GM18505 (cell line): ENCODE results near the gene CSNK1D.

Experiments used
- ATAC-seq: cut with Tn5 transposase; IDR thresholded peaks from one replicate; pipeline ENCODE4 v1.9.1; 2021; ENCODE audit not compliant: unreplicated experiment
- POLR2A ChIP-seq: IDR thresholded peaks from 4 replicates; pipeline ENCODE4 v1.6.1; 2011; ENCODE audit warnings: borderline replicate concordance; ENCODE audit not compliant: insufficient read depth, insufficient read length; ENCODE audit errors: extremely low read depth

Gene CSNK1D

GRCh38 chr17:82281076-82281475 is 7.6 kb upstream of the CSNK1D start:
- no peak for ATAC-seq

GRCh38 chr17:82280537-82280936 is 7.0 kb upstream of the CSNK1D start:
- no peak for TF ChIP-seq POLR2A
- no peak for ATAC-seq

More at GRCh38 chr17:82281076-82281475, 7.6 kb upstream of the CSNK1D start:
- no peak for TF ChIP-seq POLR2A

DNA sequence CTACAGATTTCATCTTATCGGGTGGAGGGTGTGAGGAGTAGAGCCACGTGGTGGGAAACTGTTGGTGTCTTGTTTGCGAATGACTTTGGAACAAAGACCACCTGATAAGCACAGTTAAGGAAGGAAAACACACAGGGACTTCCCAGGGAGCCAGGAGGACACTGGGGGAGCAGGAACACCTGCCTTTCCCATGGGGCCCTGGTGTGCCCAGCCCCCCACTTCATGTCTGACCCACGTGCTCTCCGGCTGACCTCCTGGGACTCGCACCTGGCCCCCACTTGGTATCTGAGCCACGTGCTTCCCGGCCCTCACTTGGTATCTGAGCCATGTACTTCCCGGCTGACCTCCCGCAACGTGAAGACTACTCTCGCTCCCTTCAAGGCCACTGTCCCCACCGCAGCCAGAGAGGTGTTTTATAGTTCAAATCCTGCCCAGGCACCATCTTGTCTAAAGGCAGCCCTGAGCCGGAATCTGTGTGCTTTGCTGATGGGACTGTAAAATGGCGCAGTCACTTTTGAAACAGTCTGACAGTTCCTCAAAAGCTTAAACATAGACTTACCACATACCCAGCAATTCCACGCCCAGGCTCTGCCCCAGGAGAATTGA is 5.4 kb upstream of the CSNK1D start:
- no peak for TF ChIP-seq POLR2A
- no peak for ATAC-seq

GRCh38 chr17:82278308-82278707 is 4.8 kb upstream of the CSNK1D start:
- TF ChIP-seq POLR2A: no peak
- no peak for ATAC-seq

GRCh38 chr17:82277851-82278250 is 4.4 kb upstream of the CSNK1D start:
- TF ChIP-seq POLR2A: no peak
- ATAC-seq: no peak

GRCh38 chr17:82276938-82277337 is 3.4 kb upstream of the CSNK1D start:
- no peak for ATAC-seq
- TF ChIP-seq POLR2A: no peak

GRCh38 chr17:82275326-82275725 is 1.8 kb upstream of the CSNK1D start:
- no peak for TF ChIP-seq POLR2A
- no peak for ATAC-seq

DNA sequence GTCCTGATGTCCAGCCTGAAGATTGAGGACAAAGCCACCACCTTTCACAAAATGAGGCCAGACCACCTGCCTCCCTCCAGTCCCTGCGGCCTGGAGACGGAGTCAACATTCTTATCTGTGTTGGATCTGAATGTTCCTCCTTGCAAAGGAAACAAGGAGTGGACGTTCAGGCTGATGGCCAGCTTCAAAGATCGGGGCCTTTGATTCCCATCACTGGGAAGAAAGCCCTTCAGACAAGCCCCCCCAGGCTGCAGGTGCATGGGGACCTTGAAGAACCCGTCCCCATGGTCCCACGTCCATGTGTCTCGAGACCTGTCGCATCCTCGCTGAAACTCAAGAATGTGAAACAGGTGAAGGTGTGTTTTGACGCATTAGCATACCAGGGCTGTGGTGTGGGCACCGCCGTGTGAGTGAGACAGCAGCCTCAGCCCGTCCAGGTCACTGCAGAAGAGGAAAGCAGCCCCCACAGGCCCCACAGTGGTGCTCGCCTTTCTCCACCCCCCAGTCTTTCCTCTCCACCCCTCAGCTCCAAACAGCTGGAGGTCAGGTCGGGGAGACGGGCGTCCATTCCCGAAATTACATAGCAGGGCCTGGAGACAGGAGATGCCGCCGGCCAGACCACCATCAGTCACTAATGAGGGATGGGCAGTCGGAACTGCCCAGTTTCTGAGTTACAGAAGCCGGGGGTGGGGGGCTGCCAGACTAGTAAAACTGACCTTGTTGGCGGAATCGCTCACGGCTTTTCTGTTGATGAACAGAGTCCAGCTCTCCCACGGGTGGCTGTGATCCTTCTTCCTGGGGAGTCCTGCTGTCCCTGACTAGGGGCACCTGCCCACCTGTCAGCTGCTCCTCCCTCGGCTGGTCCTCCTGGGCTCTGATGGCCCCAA is 877 bp upstream of the CSNK1D start:
- no peak for TF ChIP-seq POLR2A
- ATAC-seq: no peak

DNA sequence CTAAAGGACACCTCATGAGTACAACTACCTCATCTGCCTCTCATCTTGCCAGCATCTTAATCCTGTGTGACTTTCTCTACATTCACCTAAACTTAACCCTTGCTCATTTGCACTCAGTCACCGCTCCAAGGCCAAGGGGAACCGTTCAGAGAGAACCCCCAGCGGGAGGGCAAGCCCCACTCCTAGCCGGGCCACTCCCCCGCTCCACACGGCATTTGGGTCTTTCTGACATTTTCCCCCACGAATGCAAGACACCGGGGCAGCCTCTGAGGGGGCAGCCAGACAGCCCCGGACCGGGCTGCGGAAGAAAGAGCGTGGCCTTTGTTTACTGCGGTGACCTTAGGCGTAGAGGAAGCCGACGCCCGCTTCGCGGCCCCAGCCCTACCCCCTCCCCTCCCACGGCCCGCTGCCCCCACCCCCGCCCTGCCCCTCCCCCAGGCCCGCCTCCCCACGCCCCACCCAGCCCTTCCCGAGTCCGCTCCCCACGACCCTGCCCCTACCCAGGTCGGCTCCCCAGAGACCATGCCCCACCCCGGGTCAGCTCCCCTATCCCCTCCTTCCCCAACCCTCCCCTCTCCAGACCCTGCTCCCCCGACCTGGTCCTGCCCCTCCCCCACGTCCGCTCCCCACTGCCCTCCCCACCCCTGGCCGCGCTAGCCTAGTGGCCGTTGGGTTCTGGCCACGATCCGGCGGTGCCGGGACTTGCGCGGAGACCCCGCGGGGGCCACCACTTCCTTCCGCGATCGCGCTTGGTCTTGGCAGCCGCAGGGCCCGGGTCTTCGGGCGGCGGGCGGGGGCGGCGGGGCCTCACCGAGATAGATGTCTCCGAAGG is 789 bp downstream of the CSNK1D start:
- ATAC-seq: no peak
- no peak for TF ChIP-seq POLR2A

GRCh38 chr17:82271401-82271800 is 2.1 kb downstream of the CSNK1D start:
- no peak for TF ChIP-seq POLR2A
- no peak for ATAC-seq

DNA sequence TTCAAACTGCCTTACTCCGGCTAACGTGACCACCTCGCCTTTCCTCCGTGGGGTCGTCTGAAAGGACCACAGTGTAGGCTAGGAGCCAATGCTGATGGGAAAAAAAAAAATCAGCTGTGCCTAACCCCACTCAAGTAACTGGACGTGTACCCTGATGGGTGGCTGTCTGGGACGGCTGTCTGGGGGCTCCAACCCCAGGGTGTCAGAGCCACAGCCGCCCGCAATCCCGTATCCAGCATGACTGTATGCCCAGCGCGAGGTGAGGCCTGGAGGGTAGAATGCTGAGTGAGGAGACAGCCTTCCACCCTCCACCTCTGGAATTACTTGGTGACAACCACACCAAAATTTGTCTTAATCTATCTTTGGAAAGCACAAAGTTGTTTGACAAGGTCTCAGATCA is 2.8 kb downstream of the CSNK1D start:
- TF ChIP-seq POLR2A: no peak
- ATAC-seq: no peak

GRCh38 chr17:82269882-82270500 is 3.5 kb downstream of the CSNK1D start:
- ATAC-seq: no peak
- no peak for TF ChIP-seq POLR2A
